KMS-11 (cell line): Measurements from ENCODE around the gene DHX15.

Source experiments
- H2AFZ ChIP-seq: fragments of 200-600 bp; sonication (generic); 2 replicates; pipeline ENCODE4 v1.6.1; 2016; ENCODE audit warnings: antibody characterized with exemption, mixed run types, low read depth
- H3K27ac ChIP-seq: fragments of 200-600 bp; sonication (generic); 2 replicates; pipeline ENCODE4 v1.6.1; 2016; ENCODE audit warnings: mild to moderate bottlenecking, mixed run types
- H3K27me3 ChIP-seq: fragments of 200-600 bp; sonication (generic); 2 replicates; pipeline ENCODE4 v1.6.1; 2017; ENCODE audit warnings: mild to moderate bottlenecking, low read depth, mixed run types, moderate library complexity; ENCODE audit not compliant: insufficient read depth
- H3K36me3 ChIP-seq: fragments of 200-600 bp; sonication (generic); 2 replicates; pipeline ENCODE4 v1.6.1; 2017; ENCODE audit warnings: mild to moderate bottlenecking, mixed run types; ENCODE audit not compliant: insufficient read depth
- H3K4me1 ChIP-seq: fragments of 200-600 bp; sonication (generic); 2 replicates; pipeline ENCODE4 v1.6.1; 2016; ENCODE audit warnings: mild to moderate bottlenecking, low read depth, mixed run types; ENCODE audit not compliant: poor library complexity, severe bottlenecking
- H3K4me2 ChIP-seq: fragments of 200-600 bp; sonication (generic); 2 replicates; pipeline ENCODE4 v1.7.0; 2016; ENCODE audit warnings: mild to moderate bottlenecking, mixed run types
- H3K4me3 ChIP-seq: fragments of 200-600 bp; sonication (generic); IDR thresholded peaks from 2 replicates; pipeline ENCODE4 v1.6.1; 2017; ENCODE audit warnings: low read depth, low read length, mixed read lengths; ENCODE audit not compliant: insufficient read depth
- H3K79me2 ChIP-seq: fragments of 200-600 bp; sonication (generic); 2 replicates; pipeline ENCODE4 v1.6.1; 2016; ENCODE audit warnings: low read depth, mixed run types; ENCODE audit not compliant: insufficient read depth
- H3K9ac ChIP-seq: fragments of 200-600 bp; sonication (generic); 2 replicates; pipeline ENCODE4 v1.6.1; 2016; ENCODE audit warnings: mild to moderate bottlenecking, mixed run types
- H4K20me1 ChIP-seq: fragments of 200-600 bp; sonication (generic); 2 replicates; pipeline ENCODE4 v1.6.1; 2016; ENCODE audit warnings: mild to moderate bottlenecking, mixed run types; ENCODE audit not compliant: insufficient read depth
- CTCF ChIP-seq: fragments of 200-600 bp; sonication (generic); conservative IDR thresholded peaks from 2 replicates; pipeline ENCODE4 v1.6.1; 2017; ENCODE audit warnings: low read depth, mild to moderate bottlenecking, antibody characterized with exemption, low read length, moderate library complexity, mixed read lengths

The DHX15 gene

GRCh38 chr4:24564488-24564887 is 19.9 kb downstream of the DHX15 start:
- no peak overlapping the region for H2AFZ ChIP-seq
- H3K79me2 ChIP-seq: peaks cover 95% of the 10 kb centered on the region
- H3K27me3 ChIP-seq: no peaks in the 10 kb centered on the region
- peaks cover 26% of the 10 kb centered on the region for H3K4me1 ChIP-seq
- TF ChIP-seq CTCF: no peak
- H3K4me3 ChIP-seq: no peak overlapping the region
- no peak overlapping the region for H3K27ac ChIP-seq
- 0 out of 2 replicates have a peak, but pooled peaks cover 3% of the 10 kb centered on the region for H3K36me3 ChIP-seq
- no peak overlapping the region for H3K9ac ChIP-seq
- H4K20me1 ChIP-seq: peaks cover 24% of the 10 kb centered on the region; the same call in 1 of the 2 replicates
- no peak overlapping the region for H3K4me2 ChIP-seq

- Histone ChIP-seq H3K79me2 (peaks cover 96% of the 10 kb centered on the region), H4K20me1 (peaks cover 38% of the 10 kb centered on the region), H3K9ac (no peak overlapping the region), H3K27ac (no peak overlapping the region), H3K4me3 (no peak overlapping the region), H3K27me3 (no peaks in the 10 kb centered on the region), H3K36me3 (no peaks in the 10 kb centered on the region), H3K4me2 (no peak overlapping the region), H2AFZ (no peak overlapping the region), H3K4me1 (peaks cover 29% of the 10 kb centered on the region)
- no peak for TF ChIP-seq CTCF
Measured at GRCh38 chr4:24561438-24562139, 22.8 kb downstream of the DHX15 start.

GRCh38 chr4:24560868-24561368 is 23.4 kb downstream of the DHX15 start:
- Histone ChIP-seq H3K9ac (no peak overlapping the region), H3K27me3 (no peaks in the 10 kb centered on the region), H3K4me2 (no peak overlapping the region), H3K79me2 (peaks cover 96% of the 10 kb centered on the region), H3K27ac (no peak overlapping the region), H3K4me3 (no peak overlapping the region), H3K4me1 (peaks cover 28% of the 10 kb centered on the region), H4K20me1 (peaks cover 42% of the 10 kb centered on the region), H3K36me3 (no peaks in the 10 kb centered on the region), H2AFZ (no peak overlapping the region)
- TF ChIP-seq CTCF: no peak

DNA sequence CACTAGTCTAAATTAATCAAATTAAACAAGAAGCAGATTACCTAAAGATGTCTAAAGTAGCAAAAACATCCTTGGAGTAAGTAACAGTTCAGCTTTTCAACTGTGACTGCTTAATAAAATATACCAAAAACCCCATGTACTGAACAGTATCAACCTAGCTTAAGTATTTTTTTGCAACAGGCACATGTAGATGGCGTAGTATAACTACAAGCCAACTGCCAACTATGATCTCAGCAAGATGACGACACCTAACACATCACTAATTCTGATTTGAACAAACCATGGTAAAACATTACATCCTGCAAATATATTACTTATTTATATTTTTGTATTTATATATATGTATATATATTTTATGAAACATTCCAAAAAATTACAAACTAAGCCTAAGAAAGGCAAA is 24.5 kb downstream of the DHX15 start:
- no peak for TF ChIP-seq CTCF
- peaks cover 20% of the 10 kb centered on the region for H3K4me1 ChIP-seq
- peaks cover 96% of the 10 kb centered on the region for H3K79me2 ChIP-seq
- H3K36me3 ChIP-seq: no peaks in the 10 kb centered on the region
- H4K20me1 ChIP-seq: peaks cover 41% of the 10 kb centered on the region
- no peak overlapping the region for H3K4me3 ChIP-seq
- no peak overlapping the region for H3K9ac ChIP-seq
- H3K27me3 ChIP-seq: no peaks in the 10 kb centered on the region
- H3K27ac ChIP-seq: no peak overlapping the region
- H3K4me2 ChIP-seq: no peak overlapping the region
- H2AFZ ChIP-seq: no peak overlapping the region
